Fibroblast of skin of scalp (primary cell): ENCODE measurements around the gene PYM1. TPM values are rescaled to one million over a fixed set of nuclear protein-coding genes. Genes with fewer than 3 reads are reported as not detected.

Experiments
- DNase-seq: peaks from one replicate; pipeline ENCODE4 v3.0.0-alpha.2; 2013
- polyA plus RNA-seq, 2 experiments: library from polyadenylated mRNA; unstranded; fragments of 120-200 nt; gene quantifications; one replicate each; pipeline ENCODE4 v1.2.1, GENCODE V29; 2013; ENCODE audit not compliant: insufficient read length in 2 of 2

The PYM1 gene
- 23.8 TPM for polyA plus RNA-seq (2013, experiment 1 of 2; ENCODE audit: insufficient read length)
- 25.7 TPM for polyA plus RNA-seq (2013, experiment 2 of 2; ENCODE audit: insufficient read length)

GRCh38 chr12:55927588-55928502 lies at the start of gene PYM1:
TSS of gene PYM1 (minus strand) at chr12:55927894. CDS start at chr12:55927761, 133 bp downstream.
- peak; percentile 61 for DNase-seq

GRCh38 chr12:55974308-55974730 lies 46.6 kb upstream of the PYM1 start:
- peak; percentile 20 for DNase-seq

GRCh38 chr12:55973599-55974307 lies 46.1 kb upstream of the PYM1 start, which contains the start of gene RAB5B:
TSS of gene RAB5B (plus strand) at chr12:55974078. CDS start at chr12:55986961, 12,883 bp downstream.
- peak; percentile 100 for DNase-seq

GRCh38 chr12:55972911-55973598 lies 45.4 kb upstream of the PYM1 start:
- peak; percentile 28 for DNase-seq

GRCh38 chr12:55972456-55972855 lies 44.8 kb upstream of the PYM1 start:
- DNase-seq, result no peak

- DNase-seq, result peak; percentile 44
These were observed 44.3 kb upstream of the PYM1 start for GRCh38 chr12:55972042-55972441.

- DNase-seq, result peak; percentile 8
These were observed 43.1 kb upstream of the PYM1 start for GRCh38 chr12:55970775-55971174.

GRCh38 chr12:55969356-55969755 lies 41.7 kb upstream of the PYM1 start:
- DNase-seq, result no peak

GRCh38 chr12:55966408-55967281 lies 39.0 kb upstream of the PYM1 start, which contains the start of gene CDK2:
TSS of gene CDK2 (plus strand) at chr12:55966830. CDS start at chr12:55967009, 179 bp downstream.
- peak; percentile 80 for DNase-seq

- DNase-seq, result no peak
These were observed 38.3 kb upstream of the PYM1 start, which contains the start of gene PMEL for GRCh38 chr12:55965941-55966407. TSS of gene PMEL (minus strand) at chr12:55966042. CDS start at chr12:55966011, 31 bp downstream.

GRCh38 chr12:55965240-55965639 lies 37.5 kb upstream of the PYM1 start:
- DNase-seq, result no peak

- DNase-seq, result no peak
These were observed 36.1 kb upstream of the PYM1 start for GRCh38 chr12:55963760-55964159.

GRCh38 chr12:55957106-55957859 lies 29.6 kb upstream of the PYM1 start:
- no peak for DNase-seq

- no peak for DNase-seq
These were observed 28.3 kb upstream of the PYM1 start for GRCh38 chr12:55955800-55956508.

GRCh38 chr12:55955344-55955743 lies 27.6 kb upstream of the PYM1 start:
- no peak for DNase-seq

- no peak for DNase-seq
These were observed 18.9 kb upstream of the PYM1 start for GRCh38 chr12:55946553-55946952.

GRCh38 chr12:55942577-55943136 lies 15.0 kb upstream of the PYM1 start:
- no peak for DNase-seq

- DNase-seq, result no peak
These were observed 14.4 kb upstream of the PYM1 start for GRCh38 chr12:55942055-55942454.

- DNase-seq, result peak; percentile 82
These were observed 12.5 kb upstream of the PYM1 start for GRCh38 chr12:55940065-55940732.
